H9 (cell line): ENCODE measurements around the gene ZMYND11. TPM values are rescaled to one million over a fixed set of nuclear protein-coding genes. Genes with fewer than 3 reads are reported as not detected.

Experiments used
- DNase-seq: peaks from one replicate; pipeline ENCODE4 v3.0.0-alpha.2; 2017
- H2AFZ ChIP-seq: one replicate; pipeline ENCODE4 v1.6.1; 2013; ENCODE audit warnings: mild to moderate bottlenecking, low read length, control low read depth, moderate library complexity
- H2AK5ac ChIP-seq: 2 replicates; pipeline ENCODE4 v1.6.1; 2013; ENCODE audit warnings: low read length, control low read depth, mixed read lengths; ENCODE audit not compliant: insufficient read length
- H2BK120ac ChIP-seq: one replicate; pipeline ENCODE4 v1.6.1; 2013; ENCODE audit warnings: low read depth, mild to moderate bottlenecking, low read length, control low read depth, inconsistent platforms; ENCODE audit not compliant: poor library complexity, severe bottlenecking
- H2BK12ac ChIP-seq: 2 replicates; pipeline ENCODE4 v1.6.1; 2013; ENCODE audit warnings: low read length, control low read depth, mixed read lengths, low read depth; ENCODE audit not compliant: insufficient read length
- H2BK15ac ChIP-seq: 2 replicates; pipeline ENCODE4 v1.6.1; 2013; ENCODE audit warnings: low read depth, low read length, control low read depth
- H2BK20ac ChIP-seq: one replicate; pipeline ENCODE4 v1.6.1; 2013; ENCODE audit warnings: low read depth, mild to moderate bottlenecking, low read length, control low read depth, inconsistent platforms; ENCODE audit not compliant: poor library complexity, severe bottlenecking
- H2BK5ac ChIP-seq: 2 replicates; pipeline ENCODE4 v1.6.1; 2013; ENCODE audit warnings: low read length, control low read depth, mixed read lengths; ENCODE audit not compliant: insufficient read length
- H3K14ac ChIP-seq: 2 replicates; pipeline ENCODE4 v1.6.1; 2013; ENCODE audit warnings: low read length, control low read depth; ENCODE audit not compliant: insufficient read depth
- H3K18ac ChIP-seq: 2 replicates; pipeline ENCODE4 v1.6.1; 2013; ENCODE audit warnings: low read depth, mild to moderate bottlenecking, mixed read lengths, low read length, control low read depth; ENCODE audit not compliant: insufficient read length
- H3K23ac ChIP-seq: 2 replicates; pipeline ENCODE4 v1.6.1; 2013; ENCODE audit warnings: low read length, control low read depth, mixed read lengths, low read depth; ENCODE audit not compliant: insufficient read length
- H3K23me2 ChIP-seq: 2 replicates; pipeline ENCODE4 v1.6.1; 2013; ENCODE audit warnings: low read depth, mild to moderate bottlenecking, mixed read lengths, low read length, control low read depth; ENCODE audit not compliant: insufficient read length, poor library complexity, severe bottlenecking
- H3K27ac ChIP-seq: 2 replicates; pipeline ENCODE4 v1.5.1; 2013; ENCODE audit warnings: low read length, control low read depth, mixed read lengths, low read depth; ENCODE audit not compliant: insufficient read length
- H3K27me3 ChIP-seq: 2 replicates; pipeline ENCODE4 v1.6.1; 2013; ENCODE audit warnings: low read length, control low read depth, inconsistent platforms; ENCODE audit not compliant: insufficient read depth
- H3K4ac ChIP-seq: 2 replicates; pipeline ENCODE4 v1.6.1; 2013; ENCODE audit warnings: low read depth, mild to moderate bottlenecking, control low read depth, inconsistent platforms, low read length, moderate library complexity
- H3K4me1 ChIP-seq: 2 replicates; pipeline ENCODE4 v1.6.1; 2013; ENCODE audit warnings: low read length, control low read depth, inconsistent platforms; ENCODE audit not compliant: insufficient read depth
- H3K4me2 ChIP-seq: 2 replicates; pipeline ENCODE4 v1.6.1; 2013; ENCODE audit warnings: low read length, control low read depth, mixed read lengths; ENCODE audit not compliant: insufficient read length, insufficient read depth
- H3K56ac ChIP-seq: 2 replicates; pipeline ENCODE4 v1.6.1; 2013; ENCODE audit warnings: low read depth, mild to moderate bottlenecking, mixed read lengths, low read length, control low read depth; ENCODE audit not compliant: insufficient read length
- H3K79me1 ChIP-seq: 2 replicates; pipeline ENCODE4 v1.6.1; 2013; ENCODE audit warnings: low read depth, mild to moderate bottlenecking, moderate library complexity, low read length, control low read depth, inconsistent platforms; ENCODE audit not compliant: insufficient read depth, poor library complexity, severe bottlenecking
- H3K79me2 ChIP-seq: 2 replicates; pipeline ENCODE4 v1.6.1; 2013; ENCODE audit warnings: low read length, control low read depth, inconsistent platforms; ENCODE audit not compliant: insufficient read depth
- H3K9ac ChIP-seq: 2 replicates; pipeline ENCODE4 v1.6.1; 2013; ENCODE audit warnings: low read length, control low read depth, mixed read lengths; ENCODE audit not compliant: insufficient read length; ENCODE audit errors: extremely low read depth
- H3K9me3 ChIP-seq: one replicate; pipeline ENCODE4 v1.6.1; 2013; ENCODE audit warnings: low read depth, low read length, inconsistent platforms; ENCODE audit not compliant: control insufficient read depth
- H3T11ph ChIP-seq: one replicate; pipeline ENCODE4 v1.6.1; 2013; ENCODE audit warnings: mild to moderate bottlenecking, low read length, control low read depth, inconsistent platforms
- H4K20me1 ChIP-seq: one replicate; pipeline ENCODE4 v1.6.1; 2013; ENCODE audit not compliant: control insufficient read depth, insufficient read length, insufficient read depth
- H4K5ac ChIP-seq: 2 replicates; pipeline ENCODE4 v1.6.1; 2013; ENCODE audit warnings: low read depth, mild to moderate bottlenecking, mixed read lengths, low read length, control low read depth; ENCODE audit not compliant: insufficient read length
- H4K8ac ChIP-seq: replicated peaks from 2 replicates; pipeline ENCODE4 v1.6.1; 2013; ENCODE audit warnings: low read length, control low read depth, mixed read lengths, low read depth; ENCODE audit not compliant: insufficient read length
- H4K91ac ChIP-seq: 2 replicates; pipeline ENCODE4 v1.6.1; 2013; ENCODE audit warnings: low read depth, mild to moderate bottlenecking, moderate library complexity, mixed read lengths, low read length, control low read depth; ENCODE audit not compliant: insufficient read length
- H3K27ac Mint-ChIP-seq, 3 experiments: 2 replicates in 2 of 3; 3 replicates in 1 of 3; pipeline ENCODE4 v1.8.0; 2020 to 2021; ENCODE audit warnings: mixed read lengths in 3 of 3, mild to moderate bottlenecking in 1 of 3, moderate library complexity in 1 of 3
- H3K27me3 Mint-ChIP-seq: 2 replicates; pipeline ENCODE4 v1.8.0; 2021; ENCODE audit warnings: low read depth, mild to moderate bottlenecking, moderate library complexity, mixed read lengths
- H3K36me3 Mint-ChIP-seq, 3 experiments: 2 replicates in 2 of 3; 3 replicates in 1 of 3; pipeline ENCODE4 v1.8.0; 2020 to 2021; ENCODE audit warnings: low read depth in 3 of 3, mixed read lengths in 3 of 3; ENCODE audit not compliant: insufficient read depth in 1 of 3
- H3K4me1 Mint-ChIP-seq, 2 experiments: 2 replicates each; pipeline ENCODE4 v1.8.0; 2020; ENCODE audit warnings: mixed read lengths in 2 of 2
- H3K4me3 Mint-ChIP-seq, 2 experiments: 2 replicates in 1 of 2; 3 replicates in 1 of 2; pipeline ENCODE4 v1.8.0; 2020 to 2021; ENCODE audit warnings: mild to moderate bottlenecking in 2 of 2, mixed read lengths in 2 of 2, moderate library complexity in 1 of 2
- H3K9me3 Mint-ChIP-seq, 2 experiments: 2 replicates in 1 of 2; 3 replicates in 1 of 2; pipeline ENCODE4 v1.8.0; 2020; ENCODE audit warnings: mild to moderate bottlenecking in 2 of 2, mixed read lengths in 2 of 2, moderate library complexity in 1 of 2
- WGBS: extraction: QIAGEN DNeasy Blood & Tissue Kit; methylation state at CpG from one replicate; pipeline ENCODE4 v1.1.7; 2013; ENCODE audit warnings: missing lambda C conversion rate, low lambda C conversion rate, mixed read lengths; ENCODE audit not compliant: insufficient read length; ENCODE audit errors: extremely low coverage; 5-methylcytosine and 5-hydroxymethylcytosine counted together
- total RNA-seq: library from RNA; stranded (reverse); gene quantifications from 2 replicates; pipeline ENCODE4 v1.2.1, GENCODE V29; 2021
- TF ChIP-seq, protein P1 (sequence below): fragments of 200-600 bp; sonication (generic); conservative IDR thresholded peaks from 3 replicates; pipeline ENCODE4 v1.8.0; 2021; ENCODE audit warnings: antibody characterized with exemption, mild to moderate bottlenecking

Gene ZMYND11
- total RNA-seq, 1 experiment from 2014 or later = 33.7 TPM

DNA sequence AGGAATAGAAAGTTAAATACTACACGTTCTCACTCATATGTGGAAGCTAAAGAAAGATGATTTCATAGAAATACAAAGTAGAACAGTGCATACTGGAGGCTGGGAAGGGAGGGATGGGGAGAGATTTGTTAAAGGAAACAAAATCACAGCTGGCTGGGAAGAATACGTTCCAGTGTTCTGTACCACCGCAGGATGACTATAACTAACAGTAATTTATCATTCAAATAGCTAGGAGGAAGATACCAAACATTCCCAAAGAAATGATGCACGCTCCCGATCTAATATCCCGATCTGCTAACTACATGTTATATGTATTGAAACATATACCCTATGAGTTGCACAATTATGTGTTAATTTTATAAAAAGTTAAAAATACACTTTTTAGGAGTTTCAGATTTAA is 162.3 kb downstream of the ZMYND11 start:
- H3K36me3 Mint-ChIP-seq = peaks cover 0 to 9% (median 7%) of the 10 kb centered on the region in 3 experiments; a peak in 3 of 7 replicates

More for the DNA sequence above, 162.3 kb downstream of the ZMYND11 start:
- Histone ChIP-seq H3K9me3 (no peaks in the 10 kb centered on the region), H3K4me1 (no peaks in the 10 kb centered on the region), H3K23ac (no peak overlapping the region), H2AK5ac (no peak overlapping the region), H4K8ac (no peak overlapping the region), H3K4ac (no peak overlapping the region), H3K79me2 (no peaks in the 10 kb centered on the region), H2BK5ac (no peak overlapping the region), H2BK15ac (no peak overlapping the region), H2BK120ac (no peak overlapping the region), H2BK12ac (no peak overlapping the region), H3K4me2 (no peak overlapping the region), H3K14ac (no peak overlapping the region), H3T11ph (no peak overlapping the region), H4K91ac (no peak overlapping the region), H2BK20ac (no peak overlapping the region), H2AFZ (no peak overlapping the region), H3K23me2 (no peaks in the 10 kb centered on the region), H3K27ac (no peak overlapping the region), H4K20me1 (no peaks in the 10 kb centered on the region), H3K27me3 (no peaks in the 10 kb centered on the region; the same call in 1 of the 2 replicates), H3K18ac (no peak overlapping the region), H3K56ac (no peak overlapping the region), H4K5ac (no peak overlapping the region), H3K9ac (no peak overlapping the region), H3K79me1 (no peaks in the 10 kb centered on the region)
- no peak for DNase-seq
- no peak overlapping the region for H3K4me3 Mint-ChIP-seq
- H3K27me3 Mint-ChIP-seq = no peaks in the 10 kb centered on the region
- no CpG with 5 or more reads among the region's 6 CpGs for WGBS
- H3K9me3 Mint-ChIP-seq = peaks cover 0 to 2% of the 10 kb centered on the region in 2 experiments; a peak in 1 of 5 replicates
- TF ChIP-seq, protein P1, sequence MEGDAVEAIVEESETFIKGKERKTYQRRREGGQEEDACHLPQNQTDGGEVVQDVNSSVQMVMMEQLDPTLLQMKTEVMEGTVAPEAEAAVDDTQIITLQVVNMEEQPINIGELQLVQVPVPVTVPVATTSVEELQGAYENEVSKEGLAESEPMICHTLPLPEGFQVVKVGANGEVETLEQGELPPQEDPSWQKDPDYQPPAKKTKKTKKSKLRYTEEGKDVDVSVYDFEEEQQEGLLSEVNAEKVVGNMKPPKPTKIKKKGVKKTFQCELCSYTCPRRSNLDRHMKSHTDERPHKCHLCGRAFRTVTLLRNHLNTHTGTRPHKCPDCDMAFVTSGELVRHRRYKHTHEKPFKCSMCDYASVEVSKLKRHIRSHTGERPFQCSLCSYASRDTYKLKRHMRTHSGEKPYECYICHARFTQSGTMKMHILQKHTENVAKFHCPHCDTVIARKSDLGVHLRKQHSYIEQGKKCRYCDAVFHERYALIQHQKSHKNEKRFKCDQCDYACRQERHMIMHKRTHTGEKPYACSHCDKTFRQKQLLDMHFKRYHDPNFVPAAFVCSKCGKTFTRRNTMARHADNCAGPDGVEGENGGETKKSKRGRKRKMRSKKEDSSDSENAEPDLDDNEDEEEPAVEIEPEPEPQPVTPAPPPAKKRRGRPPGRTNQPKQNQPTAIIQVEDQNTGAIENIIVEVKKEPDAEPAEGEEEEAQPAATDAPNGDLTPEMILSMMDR = no peak
- peaks cover 0 to 4% of the 10 kb centered on the region in 2 experiments; a peak in 2 of 4 replicates for H3K4me1 Mint-ChIP-seq
- H3K27ac Mint-ChIP-seq = no peak overlapping the region
